Keratinocyte (primary cell): Measurements from ENCODE around the gene NDUFS6. TPM values are rescaled to one million over a fixed set of nuclear protein-coding genes. Genes with fewer than 3 reads are reported as not detected.

Experiments
- DNase-seq: peaks from one replicate; pipeline ENCODE4 v3.0.0-alpha.2; 2011; ENCODE audit warnings: low read depth, missing footprints, low spot score
- FAIRE-seq: peaks from 2 replicates; lab custom pipeline; 2011; peaks lifted over from hg19 to GRCh38; lab: Jason Lieb, UNC
- H2AFZ ChIP-seq: 2 replicates; pipeline ENCODE4 v1.6.0; 2012; ENCODE audit warnings: low read length, control low read depth, inconsistent platforms; ENCODE audit not compliant: control insufficient read depth
- H3K27ac ChIP-seq: 2 replicates; pipeline ENCODE4 v1.5.1; 2011; ENCODE audit warnings: low read length; ENCODE audit not compliant: control insufficient read depth, insufficient read depth
- H3K27me3 ChIP-seq: 3 replicates; pipeline ENCODE4 v1.6.0; 2011; ENCODE audit warnings: low read length; ENCODE audit not compliant: control insufficient read depth, insufficient read depth; ENCODE audit errors: extremely low read depth
- H3K36me3 ChIP-seq, 2 experiments: 2 replicates in 1 of 2; 3 replicates in 1 of 2; pipeline ENCODE4 v1.5.1; 2011; ENCODE audit warnings: low read length in 2 of 2, mild to moderate bottlenecking in 1 of 2; ENCODE audit not compliant: control insufficient read depth in 2 of 2, insufficient read depth in 2 of 2; ENCODE audit errors: extremely low read depth in 1 of 2
- H3K4me1 ChIP-seq: 3 replicates; pipeline ENCODE4 v1.5.1; 2011; ENCODE audit warnings: low read length; ENCODE audit not compliant: control insufficient read depth, insufficient read depth; ENCODE audit errors: extremely low read depth
- H3K4me2 ChIP-seq: 3 replicates; pipeline ENCODE4 v1.6.0; 2011; ENCODE audit warnings: low read depth, low read length; ENCODE audit not compliant: control insufficient read depth, insufficient read depth; ENCODE audit errors: extremely low read depth
- H3K4me3 ChIP-seq, 3 experiments: fragments of 200-600 bp in 1 of 3; sonication (generic) in 1 of 3; 2 replicates in 2 of 3; 3 replicates in 1 of 3; pipeline ENCODE4 v1.5.1; 2011 to 2016; ENCODE audit warnings: low read length in 3 of 3, mild to moderate bottlenecking in 3 of 3, control low read depth in 2 of 3, inconsistent platforms in 1 of 3, low read depth in 1 of 3, mixed read lengths in 1 of 3, mixed run types in 1 of 3, moderate library complexity in 1 of 3; ENCODE audit not compliant: control insufficient read depth in 2 of 3, insufficient read depth in 2 of 3; ENCODE audit errors: extremely low read depth in 1 of 3
- H3K79me2 ChIP-seq: 2 replicates; pipeline ENCODE4 v1.6.0; 2012; ENCODE audit warnings: low read length; ENCODE audit not compliant: control insufficient read depth, insufficient read depth
- H3K9ac ChIP-seq: 3 replicates; pipeline ENCODE4 v1.6.0; 2011; ENCODE audit warnings: low read length; ENCODE audit not compliant: control insufficient read depth, insufficient read depth; ENCODE audit errors: extremely low read depth
- H3K9me1 ChIP-seq: 3 replicates; pipeline ENCODE4 v1.6.0; 2011; ENCODE audit warnings: low read length; ENCODE audit not compliant: control insufficient read depth, insufficient read depth; ENCODE audit errors: extremely low read depth
- H3K9me3 ChIP-seq: 2 replicates; pipeline ENCODE4 v1.5.1; 2012; ENCODE audit warnings: low read depth, low read length; ENCODE audit not compliant: control insufficient read depth
- H4K20me1 ChIP-seq: 3 replicates; pipeline ENCODE4 v1.6.0; 2011; ENCODE audit warnings: low read length; ENCODE audit not compliant: control insufficient read depth, insufficient read depth; ENCODE audit errors: extremely low read depth
- EZH2 ChIP-seq: IDR thresholded peaks from one replicate; pipeline ENCODE4 v1.6.1; 2012; ENCODE audit warnings: inconsistent platforms, mild to moderate bottlenecking, low read length, moderate library complexity
- dilution Hi-C: fragments of 300-500 bp; cut with MboI; formaldehyde crosslinking; loops from one replicate; pipeline ENCODE4 v1.7.0; 2020; ENCODE audit warnings: low sequenced_read_pairs; ENCODE audit not compliant: extremely low pct_ligation_motif_present
- polyA plus RNA-seq, 5 experiments: library from polyadenylated mRNA; depleted of rRNA in 3 of 5; stranded (reverse) in 3 of 5; stranded (forward) in 1 of 5; unstranded in 1 of 5; fragments of >200 nt; gene quantifications; 1 replicate in 1 of 5; 2 replicates in 3 of 5; 3 replicates in 1 of 5; pipeline versions ENCODE4 v1.2.1 to v1.2.3, GENCODE V29; 2011 to 2012; ENCODE audit warnings: missing spikeins in 2 of 5, low read depth in 1 of 5, low replicate concordance in 1 of 5
- TF ChIP-seq, protein P1 (sequence below), 3 experiments: IDR thresholded peaks in 1 of 3; conservative IDR thresholded peaks in 1 of 3; optimal IDR thresholded peaks in 1 of 3; 2 replicates in 2 of 3; 3 replicates in 1 of 3; pipeline versions ENCODE3 to v1.5.1; 2011; ENCODE audit warnings: low read length in 3 of 3, mild to moderate bottlenecking in 3 of 3, moderate library complexity in 2 of 3, control low read depth in 1 of 3, inconsistent platforms in 1 of 3; ENCODE audit not compliant: insufficient read depth in 2 of 3; ENCODE audit errors: extremely low read depth in 1 of 3

The NDUFS6 gene
- polyA plus RNA-seq, 1 donor (not counting 4 experiments of a cell fraction or from before 2014, with no cell fraction given): 66.3 TPM

GRCh38 chr5:1760231-1760630 is 41.0 kb upstream of the NDUFS6 start:
- Histone ChIP-seq H3K9me1 (no peaks in the 10 kb centered on the region), H2AFZ (no peak overlapping the region), H3K27me3 (no peaks in the 10 kb centered on the region), H3K4me1 (no peaks in the 10 kb centered on the region), H3K9ac (no peak overlapping the region), H4K20me1 (no peaks in the 10 kb centered on the region), H3K36me3 (no peaks in the 10 kb centered on the region), H3K9me3 (no peaks in the 10 kb centered on the region), H3K79me2 (no peaks in the 10 kb centered on the region), H3K4me2 (no peak overlapping the region), H3K27ac (no peak overlapping the region), H3K4me3 (no peak overlapping the region)
- FAIRE-seq: no peak
- no peak for DNase-seq
- no peak for TF ChIP-seq EZH2
- TF ChIP-seq, protein P1, sequence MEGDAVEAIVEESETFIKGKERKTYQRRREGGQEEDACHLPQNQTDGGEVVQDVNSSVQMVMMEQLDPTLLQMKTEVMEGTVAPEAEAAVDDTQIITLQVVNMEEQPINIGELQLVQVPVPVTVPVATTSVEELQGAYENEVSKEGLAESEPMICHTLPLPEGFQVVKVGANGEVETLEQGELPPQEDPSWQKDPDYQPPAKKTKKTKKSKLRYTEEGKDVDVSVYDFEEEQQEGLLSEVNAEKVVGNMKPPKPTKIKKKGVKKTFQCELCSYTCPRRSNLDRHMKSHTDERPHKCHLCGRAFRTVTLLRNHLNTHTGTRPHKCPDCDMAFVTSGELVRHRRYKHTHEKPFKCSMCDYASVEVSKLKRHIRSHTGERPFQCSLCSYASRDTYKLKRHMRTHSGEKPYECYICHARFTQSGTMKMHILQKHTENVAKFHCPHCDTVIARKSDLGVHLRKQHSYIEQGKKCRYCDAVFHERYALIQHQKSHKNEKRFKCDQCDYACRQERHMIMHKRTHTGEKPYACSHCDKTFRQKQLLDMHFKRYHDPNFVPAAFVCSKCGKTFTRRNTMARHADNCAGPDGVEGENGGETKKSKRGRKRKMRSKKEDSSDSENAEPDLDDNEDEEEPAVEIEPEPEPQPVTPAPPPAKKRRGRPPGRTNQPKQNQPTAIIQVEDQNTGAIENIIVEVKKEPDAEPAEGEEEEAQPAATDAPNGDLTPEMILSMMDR (optimal IDR thresholded peaks at IDR 0.05 in 1 of 3, IDR thresholded peaks at IDR 0.05 in 1 of 3, conservative IDR thresholded peaks at IDR 0.05 in 1 of 3; ENCODE audit: extremely low read depth in 1 of 3, insufficient read depth in 2 of 3, low read length in 3 of 3): no peak
- dilution Hi-C loops: no loop called here

DNA sequence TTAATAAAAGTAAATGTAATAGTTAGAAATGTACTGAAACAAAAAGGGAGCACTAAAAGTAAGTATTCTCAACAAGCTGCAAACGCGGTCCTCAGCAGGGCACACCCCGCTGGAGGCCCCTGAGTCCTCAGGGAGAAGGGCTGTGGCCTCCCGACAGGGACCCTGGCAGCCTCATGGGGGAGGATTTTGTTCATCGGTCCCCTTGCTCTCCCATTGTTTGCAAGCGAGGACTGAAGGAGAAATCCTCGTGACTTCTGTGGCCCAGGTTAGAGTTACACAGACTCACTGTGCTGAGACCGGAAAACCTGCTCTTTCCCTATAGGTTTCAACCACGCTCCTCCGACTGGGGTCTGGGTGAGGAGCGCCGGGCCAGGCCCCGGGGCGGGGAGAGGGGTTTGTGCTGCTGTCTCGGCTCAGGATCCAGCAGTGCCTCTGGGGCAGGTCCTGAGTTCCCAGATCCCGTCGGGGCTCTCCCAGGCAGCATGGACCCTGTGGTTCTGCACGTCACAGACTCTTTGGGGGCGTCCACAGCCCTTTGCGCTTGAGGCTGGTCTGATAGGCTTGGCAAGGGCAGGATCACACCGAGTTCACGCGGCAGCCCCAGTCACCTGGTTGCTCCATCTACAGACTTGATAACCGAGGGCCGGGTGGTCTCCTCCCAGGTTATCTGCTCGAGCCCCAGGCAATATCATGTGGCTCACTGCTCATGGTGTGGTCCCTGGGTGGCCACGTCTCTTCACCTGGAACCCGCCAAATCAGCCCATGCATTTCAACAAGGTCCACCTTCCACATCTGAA is 40.4 kb upstream of the NDUFS6 start:
- H3K4me2 ChIP-seq: no peak overlapping the region
- DNase-seq: no peak
- no peaks in the 10 kb centered on the region for H3K9me1 ChIP-seq
- H3K79me2 ChIP-seq: no peaks in the 10 kb centered on the region
- H3K4me3 ChIP-seq: no peak overlapping the region
- H3K9me3 ChIP-seq: no peaks in the 10 kb centered on the region
- no peaks in the 10 kb centered on the region for H3K4me1 ChIP-seq
- FAIRE-seq: no peak
- no peaks in the 10 kb centered on the region for H3K36me3 ChIP-seq
- dilution Hi-C loops: no loop called here
- H2AFZ ChIP-seq: no peak overlapping the region
- TF ChIP-seq EZH2: no peak
- TF ChIP-seq, protein P1 (optimal IDR thresholded peaks at IDR 0.05 in 1 of 3, IDR thresholded peaks at IDR 0.05 in 1 of 3, conservative IDR thresholded peaks at IDR 0.05 in 1 of 3; ENCODE audit: extremely low read depth in 1 of 3, insufficient read depth in 2 of 3, low read length in 3 of 3): no peak
- no peak overlapping the region for H3K27ac ChIP-seq
- no peaks in the 10 kb centered on the region for H4K20me1 ChIP-seq
- no peak overlapping the region for H3K9ac ChIP-seq
- no peaks in the 10 kb centered on the region for H3K27me3 ChIP-seq
